Fibroblast of lung (primary cell): ENCODE measurements around the gene SLC12A4. TPM values are rescaled to one million over a fixed set of nuclear protein-coding genes. Genes with fewer than 3 reads are reported as not detected.

Experiments
- DNase-seq, 2 donors: peaks; one replicate each; pipeline versions ENCODE4 v3.0.0 to v3.0.0-alpha.2; 2010; ENCODE audit warnings: low read depth in 2 of 2
- H2AFZ ChIP-seq: 2 replicates; pipeline ENCODE4 v1.5.1; 2012; ENCODE audit warnings: low read length, control low read depth, inconsistent platforms
- H3K27ac ChIP-seq: 2 replicates; pipeline ENCODE4 v1.5.1; 2011; ENCODE audit warnings: low read length, control low read depth; ENCODE audit not compliant: insufficient read depth
- H3K27me3 ChIP-seq: 2 replicates; pipeline ENCODE4 v1.5.1; 2011; ENCODE audit warnings: mild to moderate bottlenecking, low read length; ENCODE audit not compliant: control insufficient read depth, insufficient read depth
- H3K36me3 ChIP-seq: 2 replicates; pipeline ENCODE4 v1.5.1; 2011; ENCODE audit warnings: low read length; ENCODE audit not compliant: control insufficient read depth, insufficient read depth
- H3K4me1 ChIP-seq: 2 replicates; pipeline ENCODE4 v1.5.1; 2011; ENCODE audit warnings: low read length; ENCODE audit not compliant: control insufficient read depth, insufficient read depth; ENCODE audit errors: extremely low read depth
- H3K4me2 ChIP-seq: 2 replicates; pipeline ENCODE4 v1.5.1; 2011; ENCODE audit warnings: low read length, control low read depth; ENCODE audit not compliant: insufficient read depth; ENCODE audit errors: extremely low read depth
- H3K4me3 ChIP-seq, 4 experiments: fragments of 200-600 bp in 1 of 4; sonication (generic) in 1 of 4; replicated peaks in 1 of 4; 2 replicates each; pipeline ENCODE4 v1.5.1; 2011 to 2016; ENCODE audit warnings: low read length in 4 of 4, low read depth in 3 of 4, mild to moderate bottlenecking in 3 of 4, control low read depth in 2 of 4, inconsistent platforms in 1 of 4, mixed read lengths in 1 of 4; ENCODE audit not compliant: insufficient read depth in 1 of 4; ENCODE audit errors: control extremely low read depth in 1 of 4
- H3K79me2 ChIP-seq: 2 replicates; pipeline ENCODE4 v1.5.1; 2012; ENCODE audit warnings: mild to moderate bottlenecking, low read length, inconsistent platforms; ENCODE audit not compliant: control insufficient read depth, insufficient read depth
- H3K9ac ChIP-seq: 2 replicates; pipeline ENCODE4 v1.5.1; 2011; ENCODE audit warnings: mild to moderate bottlenecking, low read length, control low read depth; ENCODE audit not compliant: insufficient read depth
- H3K9me3 ChIP-seq: 2 replicates; pipeline ENCODE4 v1.5.1; 2012; ENCODE audit warnings: low read depth, low read length; ENCODE audit not compliant: control insufficient read depth, insufficient read depth
- H4K20me1 ChIP-seq: 2 replicates; pipeline ENCODE4 v1.5.1; 2011; ENCODE audit warnings: low read length; ENCODE audit not compliant: control insufficient read depth, insufficient read depth; ENCODE audit errors: extremely low read depth
- CTCF ChIP-seq, 2 donors: IDR thresholded peaks in 1 of 2; conservative IDR thresholded peaks in 1 of 2; 1 replicate in 1 of 2; 2 replicates in 1 of 2; pipeline ENCODE4 v1.5.1; 2011 to 2012; ENCODE audit warnings: low read length in 2 of 2, control low read depth in 1 of 2, inconsistent platforms in 1 of 2, low read depth in 1 of 2, mild to moderate bottlenecking in 1 of 2
- EZH2 ChIP-seq: IDR thresholded peaks from 2 replicates; pipeline ENCODE4 v1.5.1; 2012; ENCODE audit warnings: low read length, control low read depth, mild to moderate bottlenecking; ENCODE audit errors: missing control alignments
- polyA plus RNA-seq, 2 donors: library from polyadenylated mRNA; depleted of rRNA in 1 of 2; stranded (reverse) in 1 of 2; unstranded in 1 of 2; fragments of >200 nt; gene quantifications; 2 replicates each; pipeline ENCODE4 v1.2.1, GENCODE V29; 2011 to 2012; ENCODE audit warnings: missing spikeins in 1 of 2
- total RNA-seq: library from RNA; depleted of rRNA; stranded (reverse); fragments of >200 nt; gene quantifications from 2 replicates; pipeline ENCODE4 v1.2.1, GENCODE V29; 2014

Gene SLC12A4
- total and polyA plus RNA-seq, 2 donors (not counting 1 experiment from before 2014, with no cell fraction given), result 42.2 to 120 TPM

GRCh38 chr16:67950335-67950843, 18.0 kb downstream of the SLC12A4 start:
- Histone ChIP-seq H4K20me1 (no peaks in the 10 kb centered on the region), H2AFZ (no peak overlapping the region)

GRCh38 chr16:67949645-67950044, 18.8 kb downstream of the SLC12A4 start:
- Histone ChIP-seq H3K4me1 (peaks cover 7% of the 10 kb centered on the region), H4K20me1 (no peaks in the 10 kb centered on the region), H3K9me3 (no peaks in the 10 kb centered on the region), H3K27ac (no peak overlapping the region), H3K79me2 (peaks cover 2% of the 10 kb centered on the region), H2AFZ (no peak overlapping the region), H3K27me3 (no peaks in the 10 kb centered on the region), H3K4me3 (no peak overlapping the region), H3K36me3 (peaks cover 67% of the 10 kb centered on the region), H3K9ac (no peak overlapping the region), H3K4me2 (no peak overlapping the region)
- DNase-seq, result no peak
- TF ChIP-seq EZH2 (no peak), CTCF (conservative IDR thresholded peaks at IDR 0.05 in 1 of 2, IDR thresholded peaks at IDR 0.05 in 1 of 2; ENCODE audit: low read depth in 1 of 2, low read length in 2 of 2) (no peak)

More at GRCh38 chr16:67950335-67950843, 18.0 kb downstream of the SLC12A4 start:
- peaks cover 65% of the 10 kb centered on the region for H3K36me3 ChIP-seq
- H3K4me1 ChIP-seq, result peaks cover 7% of the 10 kb centered on the region
- no peak overlapping the region for H3K27ac ChIP-seq
- H3K4me2 ChIP-seq, result no peak overlapping the region
- no peak for DNase-seq
- no peak overlapping the region for H3K4me3 ChIP-seq
- H3K27me3 ChIP-seq, result no peaks in the 10 kb centered on the region
- H3K9ac ChIP-seq, result no peak overlapping the region
- no peak for TF ChIP-seq EZH2
- TF ChIP-seq CTCF (conservative IDR thresholded peaks at IDR 0.05 in 1 of 2, IDR thresholded peaks at IDR 0.05 in 1 of 2; ENCODE audit: low read depth in 1 of 2, low read length in 2 of 2), result no peak
- no peaks in the 10 kb centered on the region for H3K9me3 ChIP-seq
- H3K79me2 ChIP-seq, result peaks cover 2% of the 10 kb centered on the region

- H3K79me2 ChIP-seq, result no peaks in the 10 kb centered on the region
- H3K9ac ChIP-seq, result no peak overlapping the region
- no peak overlapping the region for H3K27ac ChIP-seq
- H3K36me3 ChIP-seq, result peaks cover 72% of the 10 kb centered on the region
- no peak overlapping the region for H3K4me3 ChIP-seq
- no peaks in the 10 kb centered on the region for H3K9me3 ChIP-seq
- no peak for TF ChIP-seq CTCF (conservative IDR thresholded peaks at IDR 0.05 in 1 of 2, IDR thresholded peaks at IDR 0.05 in 1 of 2; ENCODE audit: low read depth in 1 of 2, low read length in 2 of 2)
- TF ChIP-seq EZH2, result no peak
- H3K27me3 ChIP-seq, result no peaks in the 10 kb centered on the region
- H2AFZ ChIP-seq, result no peak overlapping the region
- H3K4me1 ChIP-seq, result peaks cover 16% of the 10 kb centered on the region
- DNase-seq, result no peak
- no peak overlapping the region for H3K4me2 ChIP-seq
- H4K20me1 ChIP-seq, result no peaks in the 10 kb centered on the region
These were observed 20.4 kb downstream of the SLC12A4 start for GRCh38 chr16:67948015-67948414.
